ENCODE measurements around the gene SLC38A10.

DNA sequence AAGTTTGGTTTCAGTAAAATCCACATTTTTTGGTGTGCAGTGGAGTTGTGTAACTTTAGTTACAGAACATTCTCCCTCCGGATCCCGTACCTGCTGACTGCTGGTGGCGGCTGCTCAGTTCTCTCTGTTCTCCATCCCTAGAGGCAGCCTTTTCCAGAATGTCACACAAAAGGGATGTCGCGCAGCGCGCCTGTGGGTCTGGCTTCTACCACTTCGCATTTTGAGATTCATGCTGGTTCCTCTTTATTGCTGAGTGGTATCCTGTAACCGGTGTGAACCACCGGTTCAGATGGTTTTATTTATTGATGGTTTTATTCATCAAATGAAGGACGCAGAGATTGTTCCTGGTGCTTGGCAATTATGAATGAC, 71.4 kb downstream of the SLC38A10 start:
- TF ChIP-seq EZH2phosphoT487 (IDR thresholded peaks at IDR 0.05; ENCODE audit: borderline replicate concordance, low read length), result no peak
- TF ChIP-seq, protein P1, sequence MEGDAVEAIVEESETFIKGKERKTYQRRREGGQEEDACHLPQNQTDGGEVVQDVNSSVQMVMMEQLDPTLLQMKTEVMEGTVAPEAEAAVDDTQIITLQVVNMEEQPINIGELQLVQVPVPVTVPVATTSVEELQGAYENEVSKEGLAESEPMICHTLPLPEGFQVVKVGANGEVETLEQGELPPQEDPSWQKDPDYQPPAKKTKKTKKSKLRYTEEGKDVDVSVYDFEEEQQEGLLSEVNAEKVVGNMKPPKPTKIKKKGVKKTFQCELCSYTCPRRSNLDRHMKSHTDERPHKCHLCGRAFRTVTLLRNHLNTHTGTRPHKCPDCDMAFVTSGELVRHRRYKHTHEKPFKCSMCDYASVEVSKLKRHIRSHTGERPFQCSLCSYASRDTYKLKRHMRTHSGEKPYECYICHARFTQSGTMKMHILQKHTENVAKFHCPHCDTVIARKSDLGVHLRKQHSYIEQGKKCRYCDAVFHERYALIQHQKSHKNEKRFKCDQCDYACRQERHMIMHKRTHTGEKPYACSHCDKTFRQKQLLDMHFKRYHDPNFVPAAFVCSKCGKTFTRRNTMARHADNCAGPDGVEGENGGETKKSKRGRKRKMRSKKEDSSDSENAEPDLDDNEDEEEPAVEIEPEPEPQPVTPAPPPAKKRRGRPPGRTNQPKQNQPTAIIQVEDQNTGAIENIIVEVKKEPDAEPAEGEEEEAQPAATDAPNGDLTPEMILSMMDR (IDR thresholded peaks at IDR 0.05; ENCODE audit: low read depth, low read length, poor library complexity, severe bottlenecking), result no peak
